NT2/D1 (cell line): ENCODE data around the gene TBC1D5.

Source experiments
- SUZ12 ChIP-seq: IDR thresholded peaks from 2 replicates; pipeline ENCODE4 v1.6.1; 2011; ENCODE audit not compliant: insufficient read length, insufficient read depth; ENCODE audit errors: extremely low read depth
- YY1 ChIP-seq: IDR thresholded peaks from 2 replicates; pipeline ENCODE4 v1.6.1; 2011; ENCODE audit not compliant: insufficient read length, insufficient read depth
- ZNF274 ChIP-seq: IDR thresholded peaks from 2 replicates; pipeline ENCODE4 v1.6.1; 2011; ENCODE audit warnings: mild to moderate bottlenecking, low read depth, low read length

DNA sequence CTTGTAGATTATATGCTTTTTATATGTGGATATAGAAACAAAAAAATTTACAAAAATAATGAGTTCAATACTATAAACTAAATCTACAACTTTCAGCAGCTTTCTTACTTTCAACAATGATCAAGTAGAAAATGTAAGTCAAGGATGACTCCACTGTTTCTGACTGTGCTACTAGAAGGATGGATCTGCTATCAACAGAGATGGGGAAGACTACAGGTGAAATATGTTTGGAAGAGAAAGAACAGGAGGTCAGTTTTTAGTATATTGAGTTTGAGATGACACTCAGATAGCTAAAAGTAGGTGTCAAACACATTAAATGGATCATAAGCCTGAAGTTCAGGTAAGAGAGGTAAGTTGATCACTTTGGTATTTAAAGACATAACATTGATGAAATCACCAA, 107.5 kb downstream of the TBC1D5 start:
- TF ChIP-seq SUZ12 = no peak
- TF ChIP-seq YY1 = no peak
- TF ChIP-seq ZNF274 = no peak
